Naive thymus-derived CD4-positive, alpha-beta T cell (primary cell): ENCODE data around the gene SMAD2. TPM values are rescaled to one million over a fixed set of nuclear protein-coding genes. Genes with fewer than 3 reads are reported as not detected.

ENCODE experiments used
- ATAC-seq: fragments of 150-1000 bp; cut with Tn5 transposase; 2 replicates; pipeline ENCODE4 v1.10.0; 2021; ENCODE audit warnings: mild to moderate bottlenecking, moderate library complexity
- CTCF ChIA-PET: fragments of 350-600 bp; sonication (Branson Sonifier 250); formaldehyde crosslinking; loops from one replicate; lab custom pipeline; 2021; ENCODE audit warnings: antibody characterized with exemption; lab: Charles Lee
- POLR2A ChIA-PET: fragments of 350-600 bp; sonication (Branson Sonifier 250); formaldehyde crosslinking; loops from one replicate; lab custom pipeline; 2021; ENCODE audit warnings: antibody characterized with exemption, inconsistent platforms; lab: Charles Lee
- DNase-seq, 9 donors: peaks; one replicate each; pipeline versions ENCODE4 v3.0.0 to v3.0.0-alpha.2; 2020 to 2022; ENCODE audit warnings: mixed read lengths in 1 of 9
- H3K27ac ChIP-seq: one replicate; pipeline ENCODE4 v1.7.0; 2013; ENCODE audit warnings: mild to moderate bottlenecking, low read depth, low read length, moderate library complexity
- H3K27me3 ChIP-seq, 2 donors: one replicate each; pipeline ENCODE4 v1.7.0; 2013; ENCODE audit warnings: low read length in 2 of 2, mild to moderate bottlenecking in 2 of 2, moderate library complexity in 2 of 2; ENCODE audit not compliant: control insufficient read depth in 2 of 2, insufficient read depth in 2 of 2
- H3K36me3 ChIP-seq, 3 experiments: 1 replicate in 2 of 3; 2 replicates in 1 of 3; pipeline ENCODE4 v1.7.0; 2013; ENCODE audit warnings: low read length in 3 of 3, mild to moderate bottlenecking in 3 of 3, moderate library complexity in 1 of 3; ENCODE audit not compliant: insufficient read depth in 3 of 3, control insufficient read depth in 2 of 3
- H3K4me1 ChIP-seq, 2 donors: one replicate each; pipeline ENCODE4 v1.7.0; 2013; ENCODE audit warnings: low read length in 2 of 2, mild to moderate bottlenecking in 2 of 2, moderate library complexity in 1 of 2; ENCODE audit not compliant: control insufficient read depth in 2 of 2, insufficient read depth in 2 of 2
- H3K4me3 ChIP-seq: 2 replicates; pipeline ENCODE4 v1.7.0; 2013; ENCODE audit warnings: mild to moderate bottlenecking, low read length
- H3K9me3 ChIP-seq, 3 experiments: 1 replicate in 2 of 3; 2 replicates in 1 of 3; pipeline ENCODE4 v1.7.0; 2013; ENCODE audit warnings: low read length in 3 of 3; ENCODE audit not compliant: control insufficient read depth in 2 of 3
- H3K27ac Mint-ChIP-seq, 9 donors: one replicate each; pipeline ENCODE4 v1.8.0; 2020 to 2022; ENCODE audit warnings: mixed read lengths in 9 of 9, mild to moderate bottlenecking in 8 of 9, moderate library complexity in 5 of 9, inconsistent platforms in 2 of 9
- H3K27me3 Mint-ChIP-seq, 5 donors: one replicate each; pipeline ENCODE4 v1.8.0; 2021 to 2022; ENCODE audit warnings: mixed read lengths in 5 of 5, mild to moderate bottlenecking in 1 of 5
- H3K36me3 Mint-ChIP-seq, 5 donors: one replicate each; pipeline ENCODE4 v1.8.0; 2020 to 2022; ENCODE audit warnings: mixed read lengths in 5 of 5, mild to moderate bottlenecking in 3 of 5, inconsistent platforms in 1 of 5
- H3K4me1 Mint-ChIP-seq, 7 donors: one replicate each; pipeline ENCODE4 v1.8.0; 2020 to 2022; ENCODE audit warnings: mixed read lengths in 7 of 7, mild to moderate bottlenecking in 3 of 7, inconsistent platforms in 1 of 7
- H3K4me3 Mint-ChIP-seq, 10 donors: one replicate each; pipeline ENCODE4 v1.8.0; 2020 to 2022; ENCODE audit warnings: mild to moderate bottlenecking in 10 of 10, mixed read lengths in 10 of 10, moderate library complexity in 6 of 10, inconsistent platforms in 2 of 10
- H3K9me3 Mint-ChIP-seq, 11 donors: one replicate each; pipeline ENCODE4 v1.8.0; 2020 to 2022; ENCODE audit warnings: mixed read lengths in 11 of 11, mild to moderate bottlenecking in 4 of 11, inconsistent platforms in 1 of 11, moderate library complexity in 1 of 11
- intact Hi-C, 2 donors: fragments of 100-400 bp; cut with micrococcal nuclease; formaldehyde crosslinking; loops; one replicate each; pipeline ENCODE4 v1.15.1; 2023
- polyA plus RNA-seq, 2 donors: library from polyadenylated mRNA; unstranded; fragments of 300-500 nt; fragmentation: Illumina TruSeq; gene quantifications; one replicate each; pipeline ENCODE4 v1.2.3, GENCODE V29; 2021
- total RNA-seq, 6 experiments: library from RNA in 5 of 6; stranded (reverse) in 5 of 6; gene quantifications; 1 replicate in 5 of 6; 2 replicates in 1 of 6; pipeline ENCODE4 v1.2.3 and lab custom pipeline; 2021 to 2026

SMAD2 gene
- total and polyA plus RNA-seq, 7 experiments from 2014 or later: 91.3 to 164 (median 113) TPM

DNA sequence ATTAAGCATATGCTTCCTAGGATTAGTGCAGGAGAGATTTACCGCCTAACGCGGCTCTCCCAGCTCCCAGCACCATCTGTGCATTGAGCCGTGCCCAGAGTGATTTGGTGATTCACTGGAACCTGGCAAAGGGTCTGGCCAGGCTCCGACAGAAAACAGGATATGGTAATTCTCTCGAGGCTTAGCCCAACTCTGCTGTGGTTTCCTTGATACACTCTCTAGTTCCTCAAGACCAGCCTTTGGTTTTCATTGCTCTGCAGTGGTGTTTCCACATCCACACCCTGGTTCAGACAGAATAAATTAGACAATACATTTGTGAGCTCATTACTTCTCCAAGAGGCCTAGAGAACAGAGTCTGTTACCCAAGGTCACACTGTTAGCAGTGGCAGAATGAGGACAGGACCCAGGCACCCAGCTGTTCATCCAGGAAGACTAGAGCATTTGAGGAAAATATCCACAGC lies 23.0 kb upstream of the SMAD2 start:
- no peak overlapping the region for H3K4me3 ChIP-seq
- Mint-ChIP-seq H3K4me1 (peaks cover 7 to 14% (median 13%) of the 10 kb centered on the region in 7 donors), H3K36me3 (no peaks in the 10 kb centered on the region), H3K9me3 (peaks cover 0 to 1% (median 0%) of the 10 kb centered on the region in 11 donors), H3K27ac (peak overlapping the region; percentile 9 to 84 (median 67)), H3K27me3 (peaks cover 0 to 29% (median 0%) of the 10 kb centered on the region in 5 donors), H3K4me3 (peak overlapping the region in 9 of 10 donors; percentile 7 to 77 (median 59))
- POLR2A ChIA-PET: interaction anchor here (0.9 kb wide), 1 partner anchor 96 kb away, joined by 3 read pairs; no protein-coding TSS in a partner anchor
- H3K9me3 ChIP-seq: no peaks in the 10 kb centered on the region
- H3K27me3 ChIP-seq: no peaks in the 10 kb centered on the region
- DNase-seq: peak in 5 of 9 donors; percentile 10 to 25 (median 14)
- peak; percentile 92 for ATAC-seq
- H3K36me3 ChIP-seq: no peaks in the 10 kb centered on the region
- H3K4me1 ChIP-seq: peaks cover 8 to 11% of the 10 kb centered on the region in 2 donors
- CTCF ChIA-PET: no interaction called here
- no peak overlapping the region for H3K27ac ChIP-seq
- intact Hi-C loops: loop anchor here in 1 of 2 donors (2.0 kb wide), 1 partner anchor 23 kb away; the partner anchor contains the start of gene SMAD2

DNA sequence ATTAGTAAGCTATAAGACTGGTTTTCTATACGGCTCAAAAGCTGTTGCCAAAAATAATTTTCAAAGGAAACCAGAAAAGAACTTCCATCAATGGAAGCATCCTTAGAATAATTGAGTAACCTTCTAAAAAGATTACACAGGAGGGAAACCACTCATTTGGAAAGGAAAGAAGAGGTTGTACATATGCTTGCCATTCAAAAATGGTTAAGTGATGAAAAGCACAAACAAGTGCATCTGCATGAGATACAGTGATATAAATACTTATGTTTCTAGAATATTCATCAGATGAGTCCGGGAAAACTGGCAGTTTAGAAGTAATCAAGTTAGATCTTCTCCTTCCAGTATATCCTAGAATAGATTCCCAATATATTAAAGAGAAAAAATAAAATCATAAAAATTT lies 20.1 kb upstream of the SMAD2 start:
- H3K36me3 ChIP-seq: no peaks in the 10 kb centered on the region
- peaks cover 0 to 28% (median 0%) of the 10 kb centered on the region in 5 donors for H3K27me3 Mint-ChIP-seq
- H3K4me3 ChIP-seq: no peak overlapping the region
- intact Hi-C loops: no loop called here
- ChIA-PET POLR2A (no interaction called here), CTCF (no interaction called here)
- H3K4me3 Mint-ChIP-seq: no peak overlapping the region
- H3K27ac Mint-ChIP-seq: no peak overlapping the region
- peaks cover 7 to 14% (median 13%) of the 10 kb centered on the region in 7 donors for H3K4me1 Mint-ChIP-seq
- no peaks in the 10 kb centered on the region for H3K36me3 Mint-ChIP-seq
- ATAC-seq (no peak), DNase-seq (no peak)
- peaks cover 8 to 11% of the 10 kb centered on the region in 2 donors for H3K4me1 ChIP-seq
- H3K9me3 Mint-ChIP-seq: peaks cover 0 to 6% (median 0%) of the 10 kb centered on the region in 11 donors
- no peaks in the 10 kb centered on the region for H3K9me3 ChIP-seq
- no peak overlapping the region for H3K27ac ChIP-seq
- H3K27me3 ChIP-seq: no peaks in the 10 kb centered on the region

DNA sequence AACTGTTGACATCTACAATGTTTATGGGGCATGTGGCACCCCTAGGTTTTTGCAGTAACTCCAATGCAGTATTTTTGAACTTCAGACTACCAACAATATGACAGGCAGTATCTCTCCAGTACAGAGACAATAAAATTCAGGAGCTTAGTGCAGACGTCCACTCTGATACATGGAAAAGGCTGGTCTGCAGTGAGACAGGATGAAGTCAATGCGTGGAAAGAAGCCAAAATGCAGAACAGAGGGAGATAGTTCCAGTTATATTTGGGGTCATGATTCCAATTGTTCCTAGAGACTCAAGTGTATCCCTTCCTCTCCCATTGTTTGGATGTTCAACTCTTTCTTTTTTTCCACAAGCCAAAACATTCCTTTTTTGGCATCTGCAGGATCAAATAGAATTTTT lies 18.7 kb upstream of the SMAD2 start:
- ChIA-PET POLR2A (no interaction called here), CTCF (no interaction called here)
- DNase-seq: no peak
- no peak for ATAC-seq
- Histone ChIP-seq H3K27me3 (no peaks in the 10 kb centered on the region), H3K9me3 (no peaks in the 10 kb centered on the region), H3K36me3 (no peaks in the 10 kb centered on the region), H3K4me1 (peaks cover 8 to 11% of the 10 kb centered on the region in 2 donors), H3K27ac (no peak overlapping the region), H3K4me3 (no peak overlapping the region)
- Mint-ChIP-seq H3K27ac (no peak overlapping the region), H3K9me3 (peaks cover 0 to 6% (median 0%) of the 10 kb centered on the region in 11 donors), H3K4me3 (no peak overlapping the region), H3K27me3 (peaks cover 0 to 28% (median 0%) of the 10 kb centered on the region in 5 donors), H3K4me1 (peaks cover 5 to 13% (median 9%) of the 10 kb centered on the region in 7 donors), H3K36me3 (no peaks in the 10 kb centered on the region)
- intact Hi-C loops: no loop called here

DNA sequence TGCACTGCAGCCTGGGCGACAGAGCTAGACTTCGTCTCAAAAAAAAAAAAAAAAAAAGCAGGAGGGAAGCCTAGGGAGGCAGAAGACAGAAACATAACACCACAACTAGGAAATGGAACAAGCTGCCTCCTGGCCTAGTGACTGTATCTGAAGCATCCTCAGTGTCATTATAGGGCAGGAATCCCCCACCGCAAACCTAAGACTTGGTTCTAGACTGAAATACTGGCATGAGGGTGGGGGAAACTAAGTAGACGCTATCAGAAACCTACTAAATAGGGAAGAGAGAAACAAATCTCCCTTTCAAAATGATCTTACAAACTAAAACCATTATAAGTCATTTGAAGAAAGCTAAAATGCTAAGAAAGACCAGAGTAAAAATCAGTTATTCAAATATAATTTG lies 16.4 kb upstream of the SMAD2 start:
- Histone ChIP-seq H3K27me3 (no peaks in the 10 kb centered on the region), H3K4me1 (no peaks in the 10 kb centered on the region), H3K4me3 (no peak overlapping the region), H3K9me3 (no peaks in the 10 kb centered on the region), H3K27ac (no peak overlapping the region), H3K36me3 (no peaks in the 10 kb centered on the region)
- Mint-ChIP-seq H3K9me3 (peaks cover 0 to 15% (median 2%) of the 10 kb centered on the region in 11 donors), H3K4me1 (peaks cover 0 to 3% (median 0%) of the 10 kb centered on the region in 7 donors), H3K27me3 (peaks cover 3 to 40% (median 5%) of the 10 kb centered on the region in 5 donors), H3K4me3 (no peak overlapping the region), H3K36me3 (peaks cover 0 to 2% (median 0%) of the 10 kb centered on the region in 5 donors), H3K27ac (no peak overlapping the region)
- CTCF ChIA-PET: no interaction called here
- ATAC-seq: no peak
- no peak for DNase-seq
- intact Hi-C loops: no loop called here
- POLR2A ChIA-PET: interaction anchor here (1.0 kb wide), 1 partner anchor 9 kb away, joined by 3 read pairs; no protein-coding TSS in a partner anchor

DNA sequence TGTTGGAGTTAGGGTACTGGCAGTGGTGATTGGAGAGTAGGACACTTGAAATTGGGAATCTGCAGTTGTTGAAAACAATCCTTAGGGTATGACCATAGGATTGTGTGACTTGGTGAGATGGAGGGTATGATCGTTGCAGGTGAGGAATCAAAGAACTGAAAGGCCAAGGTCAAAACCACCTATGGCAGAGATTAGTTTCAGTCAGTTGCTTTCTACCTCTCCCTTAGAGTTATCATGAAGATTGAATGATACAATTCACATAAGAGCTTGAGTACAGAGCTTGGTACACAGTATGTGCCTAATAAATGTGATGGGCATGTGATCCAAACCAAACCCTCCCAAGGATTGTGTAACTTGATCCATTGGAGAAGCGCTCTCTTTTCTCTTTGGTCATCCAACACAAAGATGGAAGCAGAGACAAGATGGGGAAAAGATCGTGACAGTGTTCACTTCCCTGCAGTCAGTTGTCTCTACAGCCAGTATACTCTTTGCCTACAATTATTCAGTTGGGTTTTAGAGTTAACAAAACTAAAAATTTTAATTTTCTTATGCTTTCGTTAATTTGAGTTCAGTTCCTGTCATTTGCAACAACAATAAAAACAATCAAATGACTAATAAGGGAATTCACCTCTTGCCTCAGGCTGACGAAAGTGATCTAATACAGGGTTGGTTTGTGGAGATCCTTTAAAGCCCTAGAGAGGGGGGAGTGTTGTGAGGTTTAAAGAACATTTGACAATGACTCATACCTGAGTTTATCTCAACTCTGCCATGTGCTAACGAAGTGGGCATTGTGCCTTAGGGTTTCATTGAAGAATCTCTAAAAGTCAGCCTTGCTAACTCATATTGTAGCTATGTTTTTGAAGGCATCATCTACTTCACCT lies 14.8 kb upstream of the SMAD2 start:
- intact Hi-C loops: no loop called here
- ATAC-seq (no peak), DNase-seq (no peak)
- Histone ChIP-seq H3K36me3 (no peaks in the 10 kb centered on the region), H3K27ac (no peak overlapping the region), H3K27me3 (no peaks in the 10 kb centered on the region), H3K9me3 (no peaks in the 10 kb centered on the region), H3K4me3 (no peak overlapping the region), H3K4me1 (no peaks in the 10 kb centered on the region)
- H3K27me3 Mint-ChIP-seq: peaks cover 3 to 32% (median 7%) of the 10 kb centered on the region in 5 donors
- H3K4me3 Mint-ChIP-seq: no peak overlapping the region
- H3K36me3 Mint-ChIP-seq: peaks cover 0 to 2% (median 0%) of the 10 kb centered on the region in 5 donors
- POLR2A ChIA-PET: no interaction called here
- CTCF ChIA-PET: no interaction called here
- H3K9me3 Mint-ChIP-seq: peaks cover 0 to 15% (median 2%) of the 10 kb centered on the region in 11 donors
- no peak overlapping the region for H3K27ac Mint-ChIP-seq
- H3K4me1 Mint-ChIP-seq: peaks cover 0 to 2% (median 0%) of the 10 kb centered on the region in 7 donors

DNA sequence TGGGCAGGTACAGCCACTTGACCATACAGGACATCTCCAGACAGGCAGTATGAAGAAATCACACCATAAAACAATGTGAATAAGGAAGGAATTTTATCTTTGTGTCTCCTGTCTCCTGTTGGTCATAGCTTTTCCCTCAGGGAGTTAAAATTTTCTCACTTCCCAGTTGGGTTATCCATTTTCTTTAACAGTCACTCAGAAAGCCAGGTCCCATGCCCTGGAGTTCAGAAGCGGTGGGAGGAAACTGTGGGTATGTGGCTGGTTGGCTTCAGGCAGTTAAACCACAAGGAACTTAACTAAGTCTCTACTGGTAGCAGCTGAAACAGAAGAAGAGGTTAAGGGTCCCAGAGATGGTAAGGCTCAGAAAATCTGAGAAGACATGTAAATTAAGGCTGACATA lies 6.5 kb upstream of the SMAD2 start:
- H3K27ac ChIP-seq: no peak overlapping the region
- Mint-ChIP-seq H3K9me3 (peaks cover 0 to under 1% (median 0%) of the 10 kb centered on the region in 11 donors), H3K36me3 (peaks cover 0 to 3% (median 0%) of the 10 kb centered on the region in 5 donors), H3K4me1 (peaks cover 3 to 13% (median 5%) of the 10 kb centered on the region in 7 donors), H3K27me3 (peaks cover 0 to 19% (median 0%) of the 10 kb centered on the region in 5 donors), H3K27ac (no peak overlapping the region), H3K4me3 (peak overlapping the region in 1 of 10 donors; percentile 1)
- no peak for ATAC-seq
- POLR2A ChIA-PET: no interaction called here
- H3K4me3 ChIP-seq: no peak overlapping the region
- no peak for DNase-seq
- H3K4me1 ChIP-seq: peaks cover 0 to 4% of the 10 kb centered on the region in 2 donors
- H3K9me3 ChIP-seq: no peaks in the 10 kb centered on the region
- CTCF ChIA-PET: no interaction called here
- H3K27me3 ChIP-seq: no peaks in the 10 kb centered on the region
- H3K36me3 ChIP-seq: no peaks in the 10 kb centered on the region
- intact Hi-C loops: loop anchor here (10.0 kb wide), 2 partner anchors 782 to 1972 kb away; partner anchors contain the start of genes HDHD2 (in 2 of the 2) and EPG5 (in 1 of the 2)
